GM12878 (cell line): Measurements from ENCODE around the gene KLHL22. TPM values are rescaled to one million over a fixed set of nuclear protein-coding genes. Genes with fewer than 3 reads are reported as not detected.

Experiments
- ATAC-seq: fragments of 200-7000 bp; cut with Tn5 transposase; 3 replicates; pipeline ENCODE4 v1.9.1; 2020; ENCODE audit warnings: mild to moderate bottlenecking, moderate library complexity
- BruUV-seq: library from RNA; stranded (reverse); fragments of 400-500 nt; replicated peaks from 2 replicates; lab custom pipeline; 2021; lab: Mats Ljungman, UMichigan
- CTCF ChIA-PET: fragments of 300-600 bp; sonication (Branson Sonifier 250); formaldehyde crosslinking; extraction: SDS; loops from one replicate; lab custom pipeline; 2021; ENCODE audit warnings: inconsistent platforms; lab: Yijun Ruan, JAX
- POLR2A ChIA-PET: fragments of 350-600 bp; formaldehyde crosslinking; extraction: SDS; loops from one replicate; lab custom pipeline; 2021; ENCODE audit warnings: inconsistent platforms; lab: Charles Lee
- RAD21 ChIA-PET: fragments of 300-600 bp; sonication (Branson Sonifier 250); formaldehyde crosslinking; loops from one replicate; lab custom pipeline; 2023; ENCODE audit warnings: antibody characterized with exemption; ENCODE audit not compliant: unreplicated experiment; lab: Charles Lee
- SMC1A ChIA-PET: fragments of 300-600 bp; sonication (Branson Sonifier 250); formaldehyde crosslinking; loops from one replicate; lab custom pipeline; 2023; ENCODE audit not compliant: unreplicated experiment, uncharacterized antibody; lab: Charles Lee
- DNase-seq: peaks from one replicate; pipeline ENCODE4 v3.0.0-alpha.2; 2011; ENCODE audit warnings: low read depth, low spot score
- FAIRE-seq: peaks from 3 replicates; lab custom pipeline; 2011; peaks lifted over from hg19 to GRCh38; lab: Jason Lieb, UNC
- H2AFZ ChIP-seq: 2 replicates; pipeline ENCODE4 v1.6.0; 2011; ENCODE audit warnings: low read depth, low read length, control low read depth; ENCODE audit not compliant: control insufficient read depth
- H3K27ac ChIP-seq: 2 replicates; pipeline ENCODE4 v1.5.1; 2011; ENCODE audit warnings: control low read depth; ENCODE audit not compliant: control insufficient read depth, insufficient read depth
- H3K27me3 ChIP-seq, 2 experiments: replicated peaks in 1 of 2; 2 replicates each; pipeline versions ENCODE4 v1.6.0 to v1.6.1; 2011; ENCODE audit warnings: low read length in 1 of 2; ENCODE audit not compliant: control insufficient read depth in 2 of 2, insufficient read depth in 2 of 2
- H3K36me3 ChIP-seq, 2 experiments: 2 replicates each; pipeline ENCODE4 v1.5.1; 2011; ENCODE audit warnings: low read length in 1 of 2; ENCODE audit not compliant: control insufficient read depth in 2 of 2, insufficient read depth in 2 of 2
- H3K4me1 ChIP-seq: 2 replicates; pipeline ENCODE4 v1.6.1; 2011; ENCODE audit warnings: mild to moderate bottlenecking, low read length, moderate library complexity, mixed read lengths; ENCODE audit not compliant: control insufficient read depth, insufficient read depth
- H3K4me2 ChIP-seq: 2 replicates; pipeline ENCODE4 v1.6.0; 2011; ENCODE audit warnings: control low read depth; ENCODE audit not compliant: control insufficient read depth, insufficient read depth
- H3K4me3 ChIP-seq: fragments of 200-600 bp; sonication (generic); 2 replicates; pipeline ENCODE4 v1.5.1; 2016
- H3K79me2 ChIP-seq: 2 replicates; pipeline ENCODE4 v1.6.0; 2011; ENCODE audit warnings: low read length; ENCODE audit not compliant: control insufficient read depth, insufficient read depth
- H3K9ac ChIP-seq: 2 replicates; pipeline ENCODE4 v1.8.0; 2011; ENCODE audit warnings: low read length, control low read depth, mixed read lengths; ENCODE audit not compliant: control insufficient read depth, insufficient read depth
- H3K9me3 ChIP-seq: replicated peaks from 3 replicates; pipeline ENCODE4 v1.5.1; 2011; ENCODE audit warnings: mild to moderate bottlenecking, low read length; ENCODE audit not compliant: control insufficient read depth, insufficient read depth
- H4K20me1 ChIP-seq: 2 replicates; pipeline ENCODE4 v1.6.0; 2011; ENCODE audit not compliant: control insufficient read depth, insufficient read depth
- BACH1 ChIP-seq: fragments of 450-650 bp; IDR thresholded peaks from 2 replicates; pipeline ENCODE4 v1.6.1; 2017; ENCODE audit warnings: mild to moderate bottlenecking, borderline replicate concordance
- BRCA1 ChIP-seq: IDR thresholded peaks from 2 replicates; pipeline ENCODE4 v1.6.1; 2011; ENCODE audit warnings: low read depth, low read length, improper control_type of control experiment
- NR2C2 ChIP-seq: IDR thresholded peaks from 2 replicates; pipeline ENCODE4 v1.6.1; 2011; ENCODE audit warnings: borderline replicate concordance, low read depth; ENCODE audit not compliant: control insufficient read depth, insufficient read length
- PAX8 ChIP-seq: fragments of 450-650 bp; IDR thresholded peaks from 2 replicates; pipeline ENCODE4 v1.6.1; 2017; ENCODE audit warnings: mild to moderate bottlenecking, moderate library complexity
- SRF ChIP-seq, 2 experiments: IDR thresholded peaks; 2 replicates each; pipeline ENCODE4 v1.6.1; 2011; ENCODE audit warnings: low read depth in 2 of 2, low read length in 2 of 2, mild to moderate bottlenecking in 1 of 2, moderate library complexity in 1 of 2
- WGBS: methylation state at CpG from one replicate; pipeline ENCODE4 v1.1.6; 2016; ENCODE audit warnings: low lambda C conversion rate; ENCODE audit not compliant: insufficient replicate concordance, insufficient coverage; ENCODE audit errors: missing lambda C conversion rate; 5-methylcytosine and 5-hydroxymethylcytosine counted together
- in situ Hi-C: fragments of 300-500 bp; cut with MboI; formaldehyde crosslinking; loops from 9 replicates; pipeline ENCODE4 v1.14.3; 2018; ENCODE audit warnings: mixed read lengths
- intact Hi-C: fragments of 100-400 bp; cut with micrococcal nuclease; formaldehyde crosslinking; loops from one replicate; pipeline ENCODE4 v1.14.2; 2022; ENCODE audit not compliant: unreplicated experiment
- polyA plus RNA-seq, 11 experiments: library from polyadenylated mRNA; depleted of rRNA in 4 of 11; unstranded in 6 of 11; stranded (reverse) in 5 of 11; fragments of >200 nt; fragmentation: Nextera tagmentation in 4 of 11; fragmentation: Illumina TruSeq in 1 of 11; extraction: Ambion mirVana in 4 of 11; extraction: Trizol in 1 of 11; gene quantifications; 1 replicate in 1 of 11; 2 replicates in 10 of 11; pipeline versions ENCODE4 v1.2.1 to v1.2.3, GENCODE V29; 2011 to 2016; ENCODE audit warnings: inconsistent platforms in 2 of 11, missing spikeins in 2 of 11, low read depth in 1 of 11
- total RNA-seq, 4 experiments: library from RNA; depleted of rRNA in 3 of 4; stranded (reverse); fragments of >200 nt in 3 of 4; fragmentation: Illumina TruSeq in 1 of 4; extraction: Trizol in 1 of 4; gene quantifications; 2 replicates each; pipeline versions ENCODE4 v1.2.1 to v1.2.3, GENCODE V29; 2013 to 2021
- TF ChIP-seq, protein P1 (sequence below): fragments of 450-650 bp; conservative IDR thresholded peaks from 2 replicates; pipeline ENCODE4 v1.6.1; 2017; ENCODE audit warnings: mild to moderate bottlenecking, moderate library complexity
- TF ChIP-seq, protein P2 (sequence below): fragments of 450-650 bp; formaldehyde crosslinking; IDR thresholded peaks from 2 replicates; pipeline ENCODE4 v1.5.0; 2022; ENCODE audit warnings: mild to moderate bottlenecking, missing genetic modification characterization
- TF ChIP-seq, protein P3 (sequence below): fragments of 150-350 bp; IDR thresholded peaks from 2 replicates; pipeline ENCODE4 v1.6.1; 2014; ENCODE audit warnings: mild to moderate bottlenecking, low read depth, low read length

Gene KLHL22
- total and polyA plus RNA-seq, 10 of the 15 experiments (the other 5 are each of a cell fraction or from before 2014, with no cell fraction given) = 0.06 to 22.1 (median 14.2) TPM

DNA sequence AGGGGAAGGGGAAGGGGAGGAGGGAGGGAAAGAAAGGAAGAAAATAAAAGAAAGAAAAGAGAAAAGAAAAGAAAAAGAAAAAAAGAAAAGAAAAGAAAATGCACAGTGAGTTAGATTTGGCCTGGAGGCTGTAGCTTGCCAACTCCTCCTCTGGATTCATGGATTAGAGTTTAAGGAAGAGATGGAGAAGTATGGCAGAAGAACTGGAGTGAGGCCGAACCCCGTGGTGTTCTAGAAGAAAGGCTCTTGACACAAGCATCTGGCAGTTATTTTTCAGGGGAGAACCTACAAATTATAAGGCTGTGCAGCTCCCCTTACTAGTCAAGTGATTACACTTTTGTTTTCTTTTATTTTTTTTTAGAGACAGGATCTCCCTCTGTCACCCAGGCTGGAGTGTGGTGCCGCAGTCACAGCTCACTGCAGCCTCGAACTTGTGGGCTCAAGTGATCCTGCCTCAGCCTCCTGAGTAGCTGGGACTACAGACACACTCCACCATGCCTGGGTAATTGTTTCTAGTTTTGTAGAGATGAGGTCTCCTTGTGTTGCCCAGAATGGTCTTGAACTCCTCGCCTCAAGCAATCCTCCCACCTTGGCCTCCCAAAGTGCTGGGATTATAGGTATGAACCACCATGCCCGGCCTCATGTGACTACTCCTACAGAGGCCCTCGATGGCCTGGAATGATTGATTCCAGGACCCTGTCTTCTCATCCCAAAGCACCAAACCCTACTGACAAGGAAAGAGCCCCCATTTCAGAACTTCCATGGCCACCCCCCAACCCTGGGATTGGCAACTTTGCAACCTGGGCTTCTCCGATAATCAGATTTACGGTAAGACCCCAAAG is 82.2 kb downstream of the KLHL22 start (continued):
- TF ChIP-seq, protein P1, sequence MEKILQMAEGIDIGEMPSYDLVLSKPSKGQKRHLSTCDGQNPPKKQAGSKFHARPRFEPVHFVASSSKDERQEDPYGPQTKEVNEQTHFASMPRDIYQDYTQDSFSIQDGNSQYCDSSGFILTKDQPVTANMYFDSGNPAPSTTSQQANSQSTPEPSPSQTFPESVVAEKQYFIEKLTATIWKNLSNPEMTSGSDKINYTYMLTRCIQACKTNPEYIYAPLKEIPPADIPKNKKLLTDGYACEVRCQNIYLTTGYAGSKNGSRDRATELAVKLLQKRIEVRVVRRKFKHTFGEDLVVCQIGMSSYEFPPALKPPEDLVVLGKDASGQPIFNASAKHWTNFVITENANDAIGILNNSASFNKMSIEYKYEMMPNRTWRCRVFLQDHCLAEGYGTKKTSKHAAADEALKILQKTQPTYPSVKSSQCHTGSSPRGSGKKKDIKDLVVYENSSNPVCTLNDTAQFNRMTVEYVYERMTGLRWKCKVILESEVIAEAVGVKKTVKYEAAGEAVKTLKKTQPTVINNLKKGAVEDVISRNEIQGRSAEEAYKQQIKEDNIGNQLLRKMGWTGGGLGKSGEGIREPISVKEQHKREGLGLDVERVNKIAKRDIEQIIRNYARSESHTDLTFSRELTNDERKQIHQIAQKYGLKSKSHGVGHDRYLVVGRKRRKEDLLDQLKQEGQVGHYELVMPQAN = no peak
- no peak for TF ChIP-seq SRF (IDR thresholded peaks at IDR 0.05; ENCODE audit: low read depth in 2 of 2, low read length in 2 of 2)
- TF ChIP-seq NR2C2 = no peak
- no peak for TF ChIP-seq BACH1
- TF ChIP-seq PAX8 = no peak

DNA sequence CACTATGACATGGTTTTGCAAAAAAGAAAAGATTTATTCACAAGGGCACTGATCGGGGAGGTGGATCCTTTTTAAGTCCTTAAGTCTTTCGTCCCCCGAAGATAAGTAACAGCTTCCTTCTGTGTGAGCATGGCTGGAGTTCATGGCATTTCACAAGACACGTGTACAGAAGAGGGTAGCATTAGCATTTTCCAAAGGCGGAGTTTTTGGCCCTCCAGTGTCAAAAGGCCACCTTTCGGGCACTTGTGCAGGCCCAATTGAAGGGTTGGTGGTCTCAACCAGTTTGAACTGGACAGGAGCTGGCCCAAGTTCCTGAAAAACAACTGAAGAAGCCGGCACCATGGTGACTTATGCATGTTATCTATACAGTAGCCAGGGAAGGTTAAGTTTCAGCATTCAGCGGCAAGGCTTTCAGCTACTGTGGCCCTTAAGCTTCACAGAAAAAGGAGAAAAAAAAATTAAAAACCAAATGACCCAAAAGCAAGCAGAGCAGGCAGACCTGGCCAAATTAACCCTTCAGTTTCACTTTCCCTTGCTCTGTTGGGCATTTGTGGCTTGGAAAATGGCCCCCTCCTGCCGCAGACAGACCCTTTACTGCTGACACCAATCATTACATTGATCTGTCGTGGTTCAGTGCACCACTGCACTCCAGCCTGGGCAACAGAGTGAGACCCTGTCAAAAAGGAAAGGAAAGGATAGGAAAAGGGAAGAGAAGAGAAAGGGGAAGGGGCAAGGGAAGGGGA is 83.0 kb downstream of the KLHL22 start:
- CTCF ChIA-PET = no interaction called here
- Histone ChIP-seq H3K4me3 (no peak overlapping the region), H3K27me3 (no peaks in the 10 kb centered on the region), H3K79me2 (no peaks in the 10 kb centered on the region), H2AFZ (no peak overlapping the region), H3K4me2 (no peak overlapping the region), H3K9ac (no peak overlapping the region), H4K20me1 (no peaks in the 10 kb centered on the region), H3K36me3 (no peaks in the 10 kb centered on the region), H3K9me3 (no peaks in the 10 kb centered on the region), H3K4me1 (no peaks in the 10 kb centered on the region), H3K27ac (no peak overlapping the region)
- intact Hi-C loops = loop anchor here (10.0 kb wide), 1 partner anchor 152 kb away; no protein-coding TSS in a partner anchor
- no peak for DNase-seq
- 54% methylated on average over 10 of the region's 10 CpGs for WGBS
- ATAC-seq = no peak; the same call in 2 of the 3 replicates
- SMC1A ChIA-PET = no interaction called here
- RAD21 ChIA-PET = no interaction called here
- no TSS peak for BruUV-seq
- in situ Hi-C loops = no loop called here
- POLR2A ChIA-PET = interaction anchor here (0.6 kb wide), 1 partner anchor 81 kb away, joined by 3 read pairs; no protein-coding TSS in a partner anchor
- FAIRE-seq = no peak
- TF ChIP-seq, protein P2, sequence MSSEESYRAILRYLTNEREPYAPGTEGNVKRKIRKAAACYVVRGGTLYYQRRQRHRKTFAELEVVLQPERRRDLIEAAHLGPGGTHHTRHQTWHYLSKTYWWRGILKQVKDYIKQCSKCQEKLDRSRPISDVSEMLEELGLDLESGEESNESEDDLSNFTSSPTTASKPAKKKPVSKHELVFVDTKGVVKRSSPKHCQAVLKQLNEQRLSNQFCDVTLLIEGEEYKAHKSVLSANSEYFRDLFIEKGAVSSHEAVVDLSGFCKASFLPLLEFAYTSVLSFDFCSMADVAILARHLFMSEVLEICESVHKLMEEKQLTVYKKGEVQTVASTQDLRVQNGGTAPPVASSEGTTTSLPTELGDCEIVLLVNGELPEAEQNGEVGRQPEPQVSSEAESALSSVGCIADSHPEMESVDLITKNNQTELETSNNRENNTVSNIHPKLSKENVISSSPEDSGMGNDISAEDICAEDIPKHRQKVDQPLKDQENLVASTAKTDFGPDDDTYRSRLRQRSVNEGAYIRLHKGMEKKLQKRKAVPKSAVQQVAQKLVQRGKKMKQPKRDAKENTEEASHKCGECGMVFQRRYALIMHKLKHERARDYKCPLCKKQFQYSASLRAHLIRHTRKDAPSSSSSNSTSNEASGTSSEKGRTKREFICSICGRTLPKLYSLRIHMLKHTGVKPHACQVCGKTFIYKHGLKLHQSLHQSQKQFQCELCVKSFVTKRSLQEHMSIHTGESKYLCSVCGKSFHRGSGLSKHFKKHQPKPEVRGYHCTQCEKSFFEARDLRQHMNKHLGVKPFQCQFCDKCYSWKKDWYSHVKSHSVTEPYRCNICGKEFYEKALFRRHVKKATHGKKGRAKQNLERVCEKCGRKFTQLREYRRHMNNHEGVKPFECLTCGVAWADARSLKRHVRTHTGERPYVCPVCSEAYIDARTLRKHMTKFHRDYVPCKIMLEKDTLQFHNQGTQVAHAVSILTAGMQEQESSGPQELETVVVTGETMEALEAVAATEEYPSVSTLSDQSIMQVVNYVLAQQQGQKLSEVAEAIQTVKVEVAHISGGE = no peak
- no peak for TF ChIP-seq BRCA1
- TF ChIP-seq, protein P3, sequence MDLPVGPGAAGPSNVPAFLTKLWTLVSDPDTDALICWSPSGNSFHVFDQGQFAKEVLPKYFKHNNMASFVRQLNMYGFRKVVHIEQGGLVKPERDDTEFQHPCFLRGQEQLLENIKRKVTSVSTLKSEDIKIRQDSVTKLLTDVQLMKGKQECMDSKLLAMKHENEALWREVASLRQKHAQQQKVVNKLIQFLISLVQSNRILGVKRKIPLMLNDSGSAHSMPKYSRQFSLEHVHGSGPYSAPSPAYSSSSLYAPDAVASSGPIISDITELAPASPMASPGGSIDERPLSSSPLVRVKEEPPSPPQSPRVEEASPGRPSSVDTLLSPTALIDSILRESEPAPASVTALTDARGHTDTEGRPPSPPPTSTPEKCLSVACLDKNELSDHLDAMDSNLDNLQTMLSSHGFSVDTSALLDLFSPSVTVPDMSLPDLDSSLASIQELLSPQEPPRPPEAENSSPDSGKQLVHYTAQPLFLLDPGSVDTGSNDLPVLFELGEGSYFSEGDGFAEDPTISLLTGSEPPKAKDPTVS = no peak
